Heart left ventricle (tissue), 13 donors: ENCODE results near the gene SHOX.

Experiments used
- CTCF ChIP-seq, 12 donors: fragments of 200-600 bp; sonication (generic) in 4 of 12; IDR thresholded peaks; one replicate each; pipeline versions ENCODE4 v1.5.0 to v1.8.0; 2018 to 2022; ENCODE audit warnings: antibody characterized with exemption in 12 of 12, mild to moderate bottlenecking in 5 of 12
- POLR2A ChIP-seq, 2 donors: fragments of 450-650 bp; IDR thresholded peaks; one replicate each; pipeline ENCODE4 v1.6.1; 2017; ENCODE audit warnings: antibody characterized with exemption in 2 of 2, mild to moderate bottlenecking in 2 of 2, moderate library complexity in 2 of 2
- donor health status: ischemic (EF 13 %, LVEDD 7.1; RV severe dilation, severe dysfunction).
- donor health status: DM: no; HTN: yes; CAD: no.
- donor health status: DM: no; HTN: no; CAD: no.
- donor health status: ischemic (EF 25% LVEDD 6.9; RV normal size, moderate dysfunction).
- donor health status: ischemic (EF 25% LVEDD 5.7; RV mildly dilated, moderate dysfunction).
- donor health status: ischemic (EF 35%, LVEDD 5.7; RV mildly dilated, moderate dysfunction).
- donor health status: nonischemic (EF 11% LVEDD 7.7; RV severe dilation, severe dysfunction).
- donor health status: DM: yes; HTN: yes; CAD: no.
- donor health status: PGD.
- donor health status: ischemic (EF 29% LVEDD 5.4; RV normal size, mild dysfunction).
- donor health status: nonischemic (EF 23%, LVEDD 6.1; RV moderate dilation, normal function).

DNA sequence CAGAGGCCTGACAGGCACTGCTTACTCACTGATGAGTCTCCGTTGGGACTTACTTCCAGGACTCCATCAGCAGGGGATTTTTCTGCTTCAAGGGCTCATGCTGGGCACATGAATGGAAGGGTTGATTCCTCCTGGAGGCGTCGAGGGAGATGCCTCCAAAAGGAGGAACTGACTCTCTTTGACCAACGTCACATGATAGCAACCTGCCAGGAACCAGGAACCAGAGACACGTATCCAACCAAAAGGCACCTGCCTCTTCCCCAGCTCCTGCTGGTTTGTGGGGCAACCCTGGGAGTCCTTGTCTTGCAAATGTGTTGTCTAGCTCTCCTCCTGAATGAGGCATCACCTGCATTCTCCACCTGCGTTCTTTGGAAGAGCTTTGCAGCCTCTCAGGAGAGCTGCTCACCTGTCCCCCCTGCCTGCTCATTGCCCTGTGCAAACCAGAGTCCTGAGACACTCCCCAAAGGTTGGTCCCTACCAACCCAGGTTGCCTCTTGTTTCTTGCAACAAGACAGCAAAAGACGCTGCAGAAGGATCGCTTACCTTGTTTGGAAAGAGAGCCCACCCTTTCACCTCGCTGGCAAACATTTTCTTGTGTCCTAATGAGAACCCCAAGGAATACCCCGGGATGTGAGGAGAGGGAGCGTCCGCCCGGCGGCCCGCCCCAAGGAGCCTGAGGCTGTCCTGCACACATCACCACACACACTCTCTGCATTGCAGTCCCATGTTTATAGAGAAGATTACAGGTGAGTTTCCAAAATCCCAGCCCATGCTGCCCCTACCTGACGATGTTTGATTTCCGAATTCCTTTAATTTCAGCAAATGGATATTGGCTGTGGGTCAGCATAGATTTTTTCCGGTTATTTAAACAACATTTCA, 30.5 kb upstream of the SHOX start:
- TF ChIP-seq CTCF (IDR thresholded peaks at IDR 0.05) (no peak), POLR2A (IDR thresholded peaks at IDR 0.05) (no peak)
